ENCODE results near the gene BDKRB2.

DNA sequence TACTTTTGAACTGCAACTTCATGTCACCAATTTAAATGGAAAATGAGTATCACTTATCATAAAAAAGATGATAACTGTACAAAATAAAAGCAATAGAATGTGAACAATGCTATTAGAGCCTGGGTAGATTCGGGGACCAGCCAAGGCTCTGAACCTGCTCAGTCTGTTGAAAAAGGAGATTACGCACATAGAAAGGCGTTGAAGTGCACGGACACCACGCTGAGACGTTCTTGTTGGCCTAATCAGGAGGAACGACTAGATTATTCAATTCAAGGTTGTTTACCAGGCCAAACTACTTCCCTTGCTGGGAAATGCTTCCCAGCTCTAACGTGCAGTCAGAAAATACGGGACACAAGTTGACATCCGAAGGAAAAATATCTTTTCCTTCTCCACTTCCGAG, 27.9 kb downstream of the BDKRB2 start:
- TF ChIP-seq, protein P1, sequence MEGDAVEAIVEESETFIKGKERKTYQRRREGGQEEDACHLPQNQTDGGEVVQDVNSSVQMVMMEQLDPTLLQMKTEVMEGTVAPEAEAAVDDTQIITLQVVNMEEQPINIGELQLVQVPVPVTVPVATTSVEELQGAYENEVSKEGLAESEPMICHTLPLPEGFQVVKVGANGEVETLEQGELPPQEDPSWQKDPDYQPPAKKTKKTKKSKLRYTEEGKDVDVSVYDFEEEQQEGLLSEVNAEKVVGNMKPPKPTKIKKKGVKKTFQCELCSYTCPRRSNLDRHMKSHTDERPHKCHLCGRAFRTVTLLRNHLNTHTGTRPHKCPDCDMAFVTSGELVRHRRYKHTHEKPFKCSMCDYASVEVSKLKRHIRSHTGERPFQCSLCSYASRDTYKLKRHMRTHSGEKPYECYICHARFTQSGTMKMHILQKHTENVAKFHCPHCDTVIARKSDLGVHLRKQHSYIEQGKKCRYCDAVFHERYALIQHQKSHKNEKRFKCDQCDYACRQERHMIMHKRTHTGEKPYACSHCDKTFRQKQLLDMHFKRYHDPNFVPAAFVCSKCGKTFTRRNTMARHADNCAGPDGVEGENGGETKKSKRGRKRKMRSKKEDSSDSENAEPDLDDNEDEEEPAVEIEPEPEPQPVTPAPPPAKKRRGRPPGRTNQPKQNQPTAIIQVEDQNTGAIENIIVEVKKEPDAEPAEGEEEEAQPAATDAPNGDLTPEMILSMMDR (IDR thresholded peaks at IDR 0.05) = no peak
- TF ChIP-seq POLR2A (IDR thresholded peaks at IDR 0.05) = no peak

Measured in ovary (tissue), 3 donors.